ENCODE results near the gene POFUT2.
A peak's percentile ranks its signal among the peaks of the same experiment; 100 is the strongest.
"Not testable (repeated sequence)": the region's sequence is repeated elsewhere in the genome, so short reads cannot be mapped to it uniquely, and the experiment has no call there.

The POFUT2 gene

GRCh38 chr21:45310459-45310858, 22.8 kb upstream of the POFUT2 start:
- no peak for DNase-seq (ENCODE audit: low read depth, low spot score)

- no peak for DNase-seq (ENCODE audit: low read depth, low spot score)
Observed at GRCh38 chr21:45309987-45310381, 22.3 kb upstream of the POFUT2 start.

GRCh38 chr21:45309069-45309986, 21.6 kb upstream of the POFUT2 start:
- no peak for DNase-seq (ENCODE audit: low read depth, low spot score)

GRCh38 chr21:45308194-45309068, 20.7 kb upstream of the POFUT2 start:
- peak; percentile 79 for DNase-seq (ENCODE audit: low read depth, low spot score)

GRCh38 chr21:45307597-45308158, 20.0 kb upstream of the POFUT2 start:
- not testable (repeated sequence) for DNase-seq (ENCODE audit: low read depth, low spot score)

GRCh38 chr21:45306832-45307571, 19.3 kb upstream of the POFUT2 start:
- no peak for DNase-seq (ENCODE audit: low read depth, low spot score)

- DNase-seq (ENCODE audit: low read depth, low spot score), result no peak
Observed at GRCh38 chr21:45306453-45306831, 18.7 kb upstream of the POFUT2 start.

GRCh38 chr21:45305836-45306235, 18.1 kb upstream of the POFUT2 start:
- DNase-seq (ENCODE audit: low read depth, low spot score), result no peak

- DNase-seq (ENCODE audit: low read depth, low spot score), result no peak
Observed at GRCh38 chr21:45304945-45305344, 17.2 kb upstream of the POFUT2 start.

- no peak for DNase-seq (ENCODE audit: low read depth, low spot score)
Observed at GRCh38 chr21:45304476-45304830, 16.8 kb upstream of the POFUT2 start.

GRCh38 chr21:45303751-45304475, 16.2 kb upstream of the POFUT2 start:
- DNase-seq (ENCODE audit: low read depth, low spot score), result no peak

- no peak for DNase-seq (ENCODE audit: low read depth, low spot score)
Observed at GRCh38 chr21:45303091-45303615, 15.5 kb upstream of the POFUT2 start.

GRCh38 chr21:45302082-45303061, 14.7 kb upstream of the POFUT2 start:
- peak; percentile 71 for DNase-seq (ENCODE audit: low read depth, low spot score)

- DNase-seq (ENCODE audit: low read depth, low spot score), result no peak
Observed at GRCh38 chr21:45301521-45302081, 13.9 kb upstream of the POFUT2 start.

- DNase-seq (ENCODE audit: low read depth, low spot score), result no peak
Observed at GRCh38 chr21:45300786-45301520, 13.3 kb upstream of the POFUT2 start.

- DNase-seq (ENCODE audit: low read depth, low spot score), result no peak
Observed at GRCh38 chr21:45299864-45300785, 12.4 kb upstream of the POFUT2 start.

All from smooth muscle cell of the brain vasculature (primary cell).